A673 (cell line): ENCODE data around the gene TAS2R38. TPM values are rescaled to one million over a fixed set of nuclear protein-coding genes. Genes with fewer than 3 reads are reported as not detected.

Experiments used
- BruUV-seq: library from RNA; stranded (reverse); fragments of 400-500 nt; replicated peaks from 2 replicates; lab custom pipeline; 2021; lab: Mats Ljungman, UMichigan
- CTCF ChIA-PET: fragments of 300-600 bp; sonication (Branson Sonifier 250); formaldehyde crosslinking; loops from one replicate; lab custom pipeline; 2022; ENCODE audit warnings: antibody characterized with exemption; lab: Charles Lee
- POLR2A ChIA-PET: fragments of 300-600 bp; sonication (Branson Sonifier 250); formaldehyde crosslinking; loops from one replicate; lab custom pipeline; 2022; ENCODE audit warnings: antibody characterized with exemption; ENCODE audit not compliant: low non-redundant PET; lab: Charles Lee
- DNase-seq: peaks from one replicate; pipeline ENCODE4 v3.0.0-alpha.2; 2015; ENCODE audit warnings: low spot score
- H3K27ac ChIP-seq: fragments of 200-600 bp; sonication (generic); 2 replicates; pipeline ENCODE4 v1.5.1; 2016; ENCODE audit warnings: mixed run types, low read depth, mild to moderate bottlenecking, mixed read lengths, antibody characterized with exemption, low read length; ENCODE audit not compliant: poor library complexity, severe bottlenecking
- H3K27me3 ChIP-seq: fragments of 200-600 bp; sonication (generic); replicated peaks from 2 replicates; pipeline ENCODE4 v1.6.1; 2017; ENCODE audit warnings: mixed run types, low read depth, mild to moderate bottlenecking, mixed read lengths, antibody characterized with exemption, low read length; ENCODE audit not compliant: insufficient read depth, poor library complexity
- H3K36me3 ChIP-seq: fragments of 200-600 bp; sonication (generic); 2 replicates; pipeline ENCODE4 v1.6.1; 2016; ENCODE audit warnings: mixed run types, mild to moderate bottlenecking, mixed read lengths, antibody characterized with exemption, low read length; ENCODE audit not compliant: insufficient read depth, poor library complexity, severe bottlenecking
- H3K4me1 ChIP-seq: fragments of 200-600 bp; sonication (generic); 2 replicates; pipeline ENCODE4 v1.6.1; 2017; ENCODE audit warnings: mixed run types, mild to moderate bottlenecking, mixed read lengths, antibody characterized with exemption, low read length; ENCODE audit not compliant: insufficient read depth, poor library complexity, severe bottlenecking
- H3K4me3 ChIP-seq: fragments of 200-600 bp; sonication (generic); 2 replicates; pipeline ENCODE4 v1.5.1; 2016; ENCODE audit warnings: low read depth, mixed run types, mild to moderate bottlenecking, mixed read lengths, low read length; ENCODE audit not compliant: poor library complexity, severe bottlenecking
- H3K9me3 ChIP-seq: fragments of 200-600 bp; sonication (generic); 2 replicates; pipeline ENCODE4 v1.6.1; 2016; ENCODE audit warnings: mixed run types, low read depth, mild to moderate bottlenecking, mixed read lengths, antibody characterized with exemption, low read length; ENCODE audit not compliant: poor library complexity, severe bottlenecking
- EZH2 ChIP-seq: fragments of 200-600 bp; sonication (generic); IDR thresholded peaks from 2 replicates; pipeline ENCODE4 v1.6.1; 2017; ENCODE audit warnings: borderline replicate concordance, low read depth, mild to moderate bottlenecking, mixed read lengths, antibody characterized with exemption, low read length; ENCODE audit not compliant: poor library complexity, severe bottlenecking
- intact Hi-C: fragments of 100-400 bp; cut with micrococcal nuclease; formaldehyde crosslinking; loops from one replicate; pipeline ENCODE4 v1.10.0; 2022; ENCODE audit not compliant: unreplicated experiment
- total RNA-seq: library from RNA; stranded (reverse); gene quantifications from 2 replicates; pipeline ENCODE4 v1.2.3, GENCODE V29; 2021
- TF ChIP-seq, protein P1 (sequence below): fragments of 300-800, 200-600 bp; sonication (generic); conservative IDR thresholded peaks from 2 replicates; pipeline ENCODE4 v1.5.1; 2017; ENCODE audit warnings: low read depth, mild to moderate bottlenecking, antibody characterized with exemption, low read length, moderate library complexity, mixed read lengths

TAS2R38 gene
- total RNA-seq, 1 experiment from 2014 or later, result not detected

DNA sequence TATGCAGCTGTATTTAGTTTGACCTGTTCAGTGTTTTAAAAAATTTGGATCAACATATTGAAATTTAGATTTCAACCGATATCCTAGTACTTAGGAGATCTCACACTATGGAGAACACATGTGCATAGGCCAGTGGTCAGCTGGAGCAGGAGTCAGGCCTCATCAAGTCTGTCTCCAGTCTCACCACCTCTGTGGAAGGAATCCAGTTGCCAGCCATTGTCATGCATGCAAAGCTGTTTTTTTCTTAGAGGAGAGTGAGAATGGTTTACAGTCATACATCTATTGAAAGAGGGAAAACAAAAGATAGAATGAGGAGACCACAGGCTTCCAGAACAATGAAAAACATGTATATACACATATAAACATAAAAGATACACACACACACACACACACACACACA, 19.2 kb downstream of the TAS2R38 start:
- Histone ChIP-seq H3K9me3 (no peaks in the 10 kb centered on the region), H3K4me3 (no peak overlapping the region), H3K36me3 (no peaks in the 10 kb centered on the region), H3K27me3 (no peaks in the 10 kb centered on the region), H3K27ac (no peak overlapping the region), H3K4me1 (no peaks in the 10 kb centered on the region)
- no peak for TF ChIP-seq EZH2
- TF ChIP-seq, protein P1, sequence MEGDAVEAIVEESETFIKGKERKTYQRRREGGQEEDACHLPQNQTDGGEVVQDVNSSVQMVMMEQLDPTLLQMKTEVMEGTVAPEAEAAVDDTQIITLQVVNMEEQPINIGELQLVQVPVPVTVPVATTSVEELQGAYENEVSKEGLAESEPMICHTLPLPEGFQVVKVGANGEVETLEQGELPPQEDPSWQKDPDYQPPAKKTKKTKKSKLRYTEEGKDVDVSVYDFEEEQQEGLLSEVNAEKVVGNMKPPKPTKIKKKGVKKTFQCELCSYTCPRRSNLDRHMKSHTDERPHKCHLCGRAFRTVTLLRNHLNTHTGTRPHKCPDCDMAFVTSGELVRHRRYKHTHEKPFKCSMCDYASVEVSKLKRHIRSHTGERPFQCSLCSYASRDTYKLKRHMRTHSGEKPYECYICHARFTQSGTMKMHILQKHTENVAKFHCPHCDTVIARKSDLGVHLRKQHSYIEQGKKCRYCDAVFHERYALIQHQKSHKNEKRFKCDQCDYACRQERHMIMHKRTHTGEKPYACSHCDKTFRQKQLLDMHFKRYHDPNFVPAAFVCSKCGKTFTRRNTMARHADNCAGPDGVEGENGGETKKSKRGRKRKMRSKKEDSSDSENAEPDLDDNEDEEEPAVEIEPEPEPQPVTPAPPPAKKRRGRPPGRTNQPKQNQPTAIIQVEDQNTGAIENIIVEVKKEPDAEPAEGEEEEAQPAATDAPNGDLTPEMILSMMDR, result no peak
- no peak for DNase-seq
- POLR2A ChIA-PET, result no interaction called here
- no TSS peak for BruUV-seq
- CTCF ChIA-PET, result interaction anchor here (0.7 kb wide), 1 partner anchor 21 kb away, joined by 3 read pairs; no protein-coding TSS in a partner anchor
- intact Hi-C loops, result no loop called here

DNA sequence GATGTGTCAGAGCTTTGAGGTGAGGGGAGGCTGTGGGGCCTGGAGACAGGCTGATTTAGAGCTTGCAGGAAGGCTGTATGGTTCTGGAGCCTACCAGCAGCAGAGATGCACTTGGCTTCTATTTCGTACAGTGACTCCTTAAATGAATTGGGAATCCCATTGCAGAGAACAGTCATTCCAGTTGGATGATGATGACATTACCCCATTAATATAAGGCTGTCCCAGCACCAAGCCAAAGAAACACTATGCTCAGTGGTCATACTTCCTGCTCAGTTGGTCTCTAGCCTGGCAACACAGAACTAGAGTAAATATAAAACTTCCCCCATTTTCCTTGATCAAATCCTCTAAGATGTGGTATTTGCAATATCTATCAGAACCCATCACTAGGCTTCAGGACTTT, 21.1 kb downstream of the TAS2R38 start:
- intact Hi-C loops, result no loop called here
- H3K36me3 ChIP-seq, result no peaks in the 10 kb centered on the region
- CTCF ChIA-PET, result no interaction called here
- TF ChIP-seq, protein P1, result no peak
- no peak for TF ChIP-seq EZH2
- H3K4me1 ChIP-seq, result no peaks in the 10 kb centered on the region
- no peak overlapping the region for H3K27ac ChIP-seq
- no peak for DNase-seq
- BruUV-seq, result no TSS peak
- POLR2A ChIA-PET, result no interaction called here
- no peak overlapping the region for H3K4me3 ChIP-seq
- H3K9me3 ChIP-seq, result no peaks in the 10 kb centered on the region
- no peaks in the 10 kb centered on the region for H3K27me3 ChIP-seq

DNA sequence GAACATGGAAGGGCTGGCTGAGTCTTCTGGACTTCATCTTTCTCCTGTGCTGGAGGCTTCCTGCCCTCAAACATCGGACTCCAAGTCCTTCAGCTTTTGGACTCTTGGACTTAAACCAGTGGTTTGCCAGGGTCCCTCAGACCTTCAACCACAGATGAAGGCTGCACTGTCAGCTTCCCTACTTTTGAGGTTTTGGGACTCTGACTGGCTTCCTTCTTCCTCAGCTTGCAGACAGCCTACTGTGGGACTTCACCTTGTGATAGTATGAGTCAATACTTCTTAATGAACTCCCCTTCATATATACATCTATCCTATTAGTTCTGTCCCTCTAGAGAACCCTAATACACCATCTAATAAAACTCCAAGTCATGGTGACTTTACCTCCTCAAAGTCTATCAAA, 22.8 kb downstream of the TAS2R38 start:
- ChIA-PET CTCF (no interaction called here), POLR2A (no interaction called here)
- H3K27ac ChIP-seq, result no peak overlapping the region
- DNase-seq, result no peak
- H3K36me3 ChIP-seq, result no peaks in the 10 kb centered on the region
- BruUV-seq, result no TSS peak
- H3K4me1 ChIP-seq, result no peaks in the 10 kb centered on the region
- H3K9me3 ChIP-seq, result no peaks in the 10 kb centered on the region
- no peaks in the 10 kb centered on the region for H3K27me3 ChIP-seq
- intact Hi-C loops, result no loop called here
- no peak overlapping the region for H3K4me3 ChIP-seq
- TF ChIP-seq EZH2, result no peak
- TF ChIP-seq, protein P1, result no peak
